SK-N-DZ (cell line): ENCODE measurements around the gene ULBP2.
"Not testable (repeated sequence)": the region's sequence is repeated elsewhere in the genome, so short reads cannot be mapped to it uniquely, and the experiment has no call there.

Experiments
- DNase-seq: peaks from one replicate; pipeline ENCODE4 v3.0.0-alpha.2; 2015; ENCODE audit warnings: low spot score

ULBP2 gene

DNA sequence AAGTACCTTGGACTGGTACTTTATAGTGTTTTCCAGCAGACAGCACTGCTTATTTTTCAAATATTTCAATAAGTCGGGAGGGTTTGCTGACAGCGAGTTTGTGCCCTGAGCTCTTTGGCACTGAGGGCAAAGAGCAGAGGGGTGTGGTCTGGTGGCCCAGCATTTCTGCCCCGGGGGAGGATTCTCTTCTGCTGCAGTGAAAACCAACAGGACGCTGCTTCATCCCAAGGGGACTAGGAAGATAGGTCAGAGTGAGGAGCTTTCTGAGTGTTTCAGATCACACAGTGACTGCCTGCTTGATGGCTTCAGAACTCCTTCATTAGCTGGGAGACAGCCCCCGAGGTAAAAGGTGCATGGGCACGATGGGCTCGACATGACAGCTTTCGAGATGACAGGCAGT, 8.6 kb downstream of the ULBP2 start:
- DNase-seq, result no peak

DNA sequence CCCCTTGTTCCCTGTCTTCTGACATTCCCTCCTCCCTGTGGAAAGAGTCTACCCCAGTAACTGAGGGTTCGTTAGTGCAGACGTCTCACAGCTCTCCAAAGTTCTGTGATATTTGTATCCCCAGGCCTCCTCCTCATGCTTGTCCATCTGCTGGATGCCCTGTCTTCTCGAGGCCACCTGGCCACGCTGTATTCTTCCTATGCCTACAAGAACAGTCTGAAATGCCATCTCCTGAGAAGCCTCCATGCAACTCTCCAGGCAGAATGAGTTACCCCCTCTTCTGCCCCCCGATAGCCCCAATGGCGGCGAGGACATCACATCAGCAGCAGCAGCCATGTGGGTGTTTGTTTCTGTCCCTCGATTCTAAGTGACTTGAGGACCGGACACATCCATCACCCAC, 9.3 kb downstream of the ULBP2 start:
- no peak for DNase-seq

DNA sequence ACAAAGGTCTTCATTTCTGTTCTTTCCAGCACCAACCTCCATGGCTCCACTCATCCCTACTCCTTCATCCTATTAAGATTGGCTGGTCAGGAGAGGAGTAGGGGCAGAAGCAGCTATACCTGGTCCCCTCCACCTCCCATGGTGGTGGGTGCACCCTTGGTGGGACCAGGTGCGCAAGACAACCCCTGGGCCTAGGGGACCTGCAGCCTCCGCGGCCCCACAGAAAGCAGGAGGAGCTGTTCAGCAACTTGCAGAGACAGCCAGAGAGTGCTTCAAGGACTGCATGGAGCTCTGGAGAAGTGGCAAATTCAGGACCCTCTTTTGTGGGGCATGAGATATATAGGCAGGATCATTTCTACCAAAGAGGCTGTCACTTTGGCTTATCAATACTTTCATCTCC, 9.8 kb downstream of the ULBP2 start:
- no peak for DNase-seq

DNA sequence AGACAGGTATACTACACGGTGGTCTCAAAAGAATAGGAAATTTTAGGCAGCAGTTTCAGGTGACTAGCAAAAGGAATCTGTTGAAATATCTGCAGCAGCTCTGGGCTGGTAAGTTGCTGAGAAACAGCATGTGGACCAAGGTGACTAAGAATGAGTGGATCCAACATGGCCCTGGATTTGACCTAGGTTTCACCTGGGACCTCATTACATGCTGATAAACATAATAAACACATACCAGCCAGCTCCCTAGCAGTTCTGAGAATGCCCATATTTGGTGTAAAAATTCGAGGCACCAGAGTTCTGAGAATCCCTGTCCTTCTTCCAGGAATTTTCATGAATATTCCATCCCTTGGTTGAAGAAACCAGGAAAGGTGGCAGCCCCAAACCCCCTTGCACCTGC, 11.6 kb downstream of the ULBP2 start:
- not testable (repeated sequence) for DNase-seq

DNA sequence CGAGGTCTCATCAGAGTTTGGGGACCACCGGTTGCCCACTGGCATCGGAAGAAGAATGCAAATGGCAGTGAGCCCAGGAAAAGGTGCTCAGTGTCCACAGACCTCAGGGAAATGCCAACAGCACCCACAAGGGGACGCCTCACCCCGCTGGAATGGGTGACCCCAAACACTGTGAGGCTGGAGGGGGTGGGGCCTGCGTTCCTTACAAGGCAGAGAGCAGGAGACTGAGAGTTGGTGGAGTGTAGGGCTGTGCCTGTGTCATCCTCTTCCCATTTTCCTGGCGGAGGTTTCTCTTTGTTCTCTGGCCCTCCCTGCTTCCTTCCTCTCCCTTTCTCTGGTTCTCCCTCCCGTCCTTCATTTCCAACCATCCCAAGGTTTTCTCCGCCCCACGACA, 12.1 kb downstream of the ULBP2 start:
- not testable (repeated sequence) for DNase-seq

DNA sequence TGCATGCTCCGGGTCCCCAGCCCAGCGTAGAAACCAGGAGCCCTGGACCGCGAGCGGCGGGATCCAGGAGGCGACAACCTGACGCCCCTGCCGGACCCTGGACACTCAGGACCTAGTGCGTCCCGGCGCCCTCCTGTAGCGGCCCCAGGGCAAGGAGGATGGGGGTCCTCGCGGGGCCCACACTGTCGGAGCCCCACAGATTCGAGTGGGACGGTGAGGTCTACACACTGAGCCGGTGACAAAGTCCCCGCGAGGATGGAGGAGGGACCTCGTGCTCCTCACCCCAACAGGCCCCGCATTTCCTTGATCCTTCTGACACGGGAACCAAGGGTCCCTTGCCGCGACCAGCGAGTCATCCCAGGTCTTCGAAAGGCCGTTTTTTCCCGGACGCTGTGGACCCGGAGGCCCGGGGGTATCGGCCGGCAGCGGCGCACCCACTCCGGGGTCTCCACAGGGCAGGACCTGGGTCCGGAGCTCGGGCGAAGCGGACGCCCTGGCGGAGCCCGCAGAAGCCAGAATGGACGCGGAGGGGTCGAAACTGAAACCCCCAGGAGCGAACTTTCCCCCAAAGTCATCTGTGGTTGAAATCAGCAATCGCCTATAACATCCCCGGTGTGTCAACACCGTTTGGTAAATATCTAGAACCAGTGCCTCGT, 12.6 kb downstream of the ULBP2 start:
- not testable (repeated sequence) for DNase-seq

DNA sequence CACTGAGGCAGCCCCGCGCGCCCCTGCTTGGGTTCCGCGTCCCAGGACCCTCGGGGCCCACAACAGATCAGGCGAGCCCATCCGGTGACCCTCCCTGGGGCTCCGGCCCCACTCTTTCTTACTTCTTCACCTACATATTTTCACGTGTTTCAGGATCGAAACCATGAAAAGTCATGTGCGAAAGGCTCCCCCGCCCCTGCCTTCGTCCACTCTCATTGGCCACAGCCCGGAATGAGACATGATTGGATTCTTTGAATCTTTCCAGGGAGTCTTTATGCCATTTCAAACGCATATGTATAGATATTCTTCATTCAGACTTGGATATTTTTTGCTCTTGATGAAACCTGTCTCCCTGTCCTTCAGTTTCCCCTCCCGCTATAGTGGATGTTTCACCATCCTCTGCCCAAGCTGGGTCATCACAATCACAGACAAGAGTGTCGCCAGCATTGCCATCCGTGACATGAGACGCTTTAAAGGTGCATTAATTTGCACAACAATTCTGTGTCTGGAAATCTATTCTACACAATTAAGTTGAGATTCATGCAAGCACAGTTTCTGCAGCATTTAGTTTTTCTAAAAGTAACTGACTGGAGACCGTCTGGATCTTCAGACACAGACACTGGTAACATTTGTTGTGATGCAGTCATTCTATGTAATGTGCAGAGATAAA, 13.3 kb downstream of the ULBP2 start:
- not testable (repeated sequence) for DNase-seq

DNA sequence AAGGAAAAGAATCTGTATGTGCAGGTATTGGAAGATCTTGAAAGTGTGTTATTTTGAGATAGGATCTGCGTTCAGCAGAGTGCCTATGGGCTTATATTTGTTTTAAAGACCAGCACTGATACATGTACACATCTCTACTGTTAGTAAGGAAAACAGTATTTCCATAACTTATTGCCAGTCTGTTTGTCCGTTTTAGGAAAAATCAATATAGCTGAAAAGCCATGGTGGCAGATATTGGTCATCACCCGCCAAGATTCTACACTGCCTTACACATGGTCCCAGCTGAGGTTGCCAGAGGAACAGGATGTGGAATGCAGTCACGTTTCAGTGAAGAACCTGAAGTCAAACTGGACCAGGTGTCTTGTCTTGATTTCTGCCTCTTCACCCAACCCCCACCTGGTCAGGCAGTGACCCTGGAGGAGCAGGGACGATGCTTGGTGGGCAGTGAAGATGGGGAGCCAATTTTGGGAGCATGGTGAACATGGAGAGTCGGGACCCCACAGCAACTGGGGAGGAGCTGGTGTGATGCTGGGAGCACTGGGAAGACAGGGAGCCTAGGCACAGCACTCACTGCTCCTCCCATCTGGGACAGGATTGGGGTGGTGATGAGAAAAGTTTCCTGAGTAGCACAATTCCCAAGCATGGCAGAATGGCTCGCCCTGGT, 14.0 kb downstream of the ULBP2 start:
- not testable (repeated sequence) for DNase-seq

DNA sequence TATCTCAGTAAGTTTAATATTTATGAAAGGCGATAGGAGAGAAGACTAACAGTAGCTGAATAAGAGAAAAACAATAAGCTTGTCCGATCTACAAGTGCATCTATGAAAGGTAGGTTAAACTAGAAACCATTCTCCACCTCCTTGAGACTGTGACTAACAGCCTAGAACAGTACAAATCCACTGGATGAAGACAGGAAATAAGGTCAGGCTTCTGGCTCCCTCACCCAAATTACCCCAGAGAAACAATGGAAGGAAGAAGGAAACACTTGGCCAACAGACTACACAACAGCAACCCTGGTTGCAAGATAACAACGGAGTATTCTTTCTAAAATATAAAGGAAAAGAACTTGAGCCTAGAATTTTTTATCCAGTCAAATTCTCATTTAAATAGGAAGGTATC, 16.3 kb downstream of the ULBP2 start:
- not testable (repeated sequence) for DNase-seq

DNA sequence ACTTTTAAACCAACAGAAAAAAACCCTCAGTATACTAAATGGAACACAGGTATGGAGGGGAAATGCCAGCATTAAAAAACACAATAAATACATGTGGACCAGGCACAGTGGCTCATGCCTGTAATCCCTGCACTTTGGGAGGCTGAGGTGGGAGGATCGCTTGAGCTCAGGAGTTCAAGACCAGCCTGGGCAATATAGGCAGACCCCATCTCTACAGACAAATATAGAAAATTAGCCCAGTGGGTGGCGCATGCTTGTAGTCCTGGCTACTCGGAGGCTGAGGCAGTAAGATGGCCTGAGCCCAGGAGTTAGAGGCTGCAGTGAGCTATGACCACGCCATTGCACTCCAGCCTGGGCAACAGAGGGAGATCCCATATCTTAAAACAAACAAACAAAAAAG, 18.0 kb downstream of the ULBP2 start:
- DNase-seq, result not testable (repeated sequence)

DNA sequence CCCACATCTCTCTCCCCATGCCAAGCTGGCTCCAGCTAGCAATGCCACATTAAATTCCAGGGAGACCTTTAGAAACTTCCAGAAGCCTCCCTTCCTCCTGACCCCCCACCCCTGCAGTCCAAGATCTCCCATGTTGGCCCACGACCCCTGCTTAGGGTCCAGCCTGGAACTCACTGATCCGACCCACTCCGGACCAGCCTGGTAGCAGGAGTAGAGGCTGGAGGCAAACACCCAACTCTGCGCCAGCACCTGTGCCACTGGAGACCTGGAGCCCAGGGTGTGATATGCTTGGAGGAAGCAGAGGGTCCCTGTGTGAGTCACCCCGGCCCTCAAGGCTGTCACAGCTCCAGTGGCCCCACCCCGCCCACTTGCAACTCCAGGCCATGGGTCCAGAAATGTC, 18.7 kb downstream of the ULBP2 start:
- no peak for DNase-seq

DNA sequence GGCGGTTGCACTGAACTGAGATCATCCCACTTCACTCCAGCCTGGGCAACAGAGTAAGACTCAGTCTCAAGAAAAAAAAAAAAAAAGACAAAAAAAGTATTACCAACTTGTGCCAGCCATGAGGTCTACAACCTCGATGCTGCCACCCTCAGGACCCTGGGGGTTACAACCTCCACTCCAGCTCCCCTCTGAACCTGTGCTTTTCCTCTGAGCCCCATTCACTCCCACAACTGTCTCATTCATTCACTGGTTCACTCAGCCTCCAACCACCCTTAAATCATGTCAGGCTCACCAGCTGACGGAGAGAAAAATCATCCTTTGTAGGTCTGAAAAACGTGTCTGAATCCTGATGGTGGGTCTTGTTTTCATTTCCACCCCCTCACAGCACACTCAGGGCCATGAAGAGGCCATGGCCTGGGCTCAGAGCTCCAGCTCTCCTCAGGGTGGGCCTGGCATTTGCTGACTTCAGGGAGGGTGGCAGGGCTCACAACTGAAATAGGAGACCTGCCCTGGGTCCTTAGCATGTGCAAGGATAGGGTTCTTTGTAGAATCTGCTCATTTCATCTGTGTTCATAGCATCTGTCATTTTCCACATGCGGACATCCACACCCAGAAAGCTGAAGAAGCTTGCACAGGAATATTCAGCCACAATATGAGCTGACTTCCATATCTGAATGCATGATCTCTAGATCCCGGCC, 20.1 kb downstream of the ULBP2 start:
- no peak for DNase-seq

DNA sequence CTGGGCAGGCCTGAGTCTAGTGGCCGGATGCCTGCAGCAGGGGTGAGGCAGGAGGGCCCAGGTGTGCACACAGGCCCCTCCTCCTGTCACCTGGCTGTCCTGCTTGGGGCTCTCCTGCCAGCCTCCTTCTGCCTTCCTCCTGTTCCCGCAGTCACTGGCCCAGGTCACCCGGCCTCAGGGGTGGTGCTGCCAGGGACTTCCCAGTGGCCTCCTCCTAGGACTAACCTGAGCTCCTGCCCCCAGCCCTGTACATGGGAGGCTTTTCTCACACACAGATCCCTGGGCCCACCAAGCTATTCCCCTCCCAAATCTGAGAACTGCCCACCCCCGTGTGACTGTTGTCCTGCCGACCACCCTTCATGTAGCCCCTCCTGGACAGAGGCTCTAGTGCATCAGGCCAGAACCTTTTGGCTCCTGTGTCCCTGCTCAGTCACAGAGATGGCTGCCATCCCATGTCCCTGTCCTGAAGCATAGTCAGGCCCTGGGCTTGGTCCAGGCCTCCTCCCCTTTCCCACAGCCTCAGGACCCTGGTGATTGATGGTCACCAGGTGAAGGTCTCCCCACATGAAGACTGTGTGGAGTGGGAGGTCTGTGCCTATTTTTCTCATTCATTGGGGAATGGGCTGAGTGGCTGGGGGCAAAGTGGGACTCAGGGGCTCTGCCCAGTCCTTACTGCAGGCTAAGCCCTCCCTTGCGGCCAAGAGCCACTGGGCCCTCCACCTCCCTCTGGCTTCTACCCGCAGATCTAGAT, 20.8 kb downstream of the ULBP2 start:
- DNase-seq, result no peak

DNA sequence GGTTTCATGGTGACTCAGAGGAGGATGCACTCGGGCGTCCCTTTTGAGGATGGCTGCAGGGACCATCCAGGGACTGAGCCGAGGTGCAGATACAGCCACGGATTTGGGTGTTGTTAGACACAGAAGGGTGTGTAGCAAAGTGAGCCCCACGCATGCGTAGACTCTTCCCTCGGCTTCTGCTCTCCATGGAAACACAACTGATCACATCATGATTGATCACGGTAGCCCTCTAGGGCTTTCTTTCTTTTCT, 21.3 kb downstream of the ULBP2 start:
- DNase-seq, result peak; percentile 44

DNA sequence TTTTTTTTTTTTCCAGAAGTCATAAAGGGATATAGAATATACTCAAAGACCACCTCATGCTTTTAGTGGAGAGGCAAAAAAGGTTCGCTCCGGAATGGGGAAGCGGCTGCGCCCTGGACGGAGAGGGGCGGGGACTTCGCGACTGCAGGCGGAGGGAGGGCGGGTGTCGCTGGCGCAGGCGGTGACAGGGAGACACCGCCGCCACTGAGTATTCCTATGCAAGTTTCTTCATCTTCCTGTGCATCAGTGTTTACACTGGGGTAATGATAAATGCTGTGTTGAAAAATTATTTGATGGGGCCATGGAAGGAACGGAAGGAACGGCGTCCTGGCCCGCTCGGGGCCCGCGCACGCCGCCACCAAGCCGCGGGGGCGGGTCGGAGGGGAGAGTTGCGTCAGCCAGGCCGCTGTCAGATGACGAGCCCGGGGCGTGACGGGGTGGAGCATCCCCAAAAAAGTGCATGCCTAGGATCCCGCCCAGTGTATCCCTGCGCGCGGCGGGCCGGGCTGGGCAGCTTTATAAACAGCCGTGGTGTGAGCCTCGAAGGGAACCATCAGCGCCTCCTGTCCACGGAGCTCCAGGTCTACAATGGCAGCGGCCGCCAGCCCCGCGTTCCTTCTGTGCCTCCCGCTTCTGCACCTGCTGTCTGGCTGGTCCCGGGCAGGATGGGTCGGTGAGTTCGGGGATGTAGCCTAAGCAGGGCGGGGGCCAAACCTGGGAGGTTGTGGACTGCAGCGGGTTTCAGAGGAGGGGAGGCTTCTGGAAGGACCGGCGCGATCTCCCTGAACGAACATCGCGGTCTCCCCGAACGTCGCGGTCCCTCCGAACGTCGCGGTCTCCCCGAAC, 21.9 kb downstream of the ULBP2 start, which contains the start of gene ULBP1:
Gene ULBP1, plus strand, starts transcription at position 482 of the 846 bp plus-strand sequence. Its CDS starts 107 bp downstream, at position 589.
- DNase-seq, result peak; percentile 59

DNA sequence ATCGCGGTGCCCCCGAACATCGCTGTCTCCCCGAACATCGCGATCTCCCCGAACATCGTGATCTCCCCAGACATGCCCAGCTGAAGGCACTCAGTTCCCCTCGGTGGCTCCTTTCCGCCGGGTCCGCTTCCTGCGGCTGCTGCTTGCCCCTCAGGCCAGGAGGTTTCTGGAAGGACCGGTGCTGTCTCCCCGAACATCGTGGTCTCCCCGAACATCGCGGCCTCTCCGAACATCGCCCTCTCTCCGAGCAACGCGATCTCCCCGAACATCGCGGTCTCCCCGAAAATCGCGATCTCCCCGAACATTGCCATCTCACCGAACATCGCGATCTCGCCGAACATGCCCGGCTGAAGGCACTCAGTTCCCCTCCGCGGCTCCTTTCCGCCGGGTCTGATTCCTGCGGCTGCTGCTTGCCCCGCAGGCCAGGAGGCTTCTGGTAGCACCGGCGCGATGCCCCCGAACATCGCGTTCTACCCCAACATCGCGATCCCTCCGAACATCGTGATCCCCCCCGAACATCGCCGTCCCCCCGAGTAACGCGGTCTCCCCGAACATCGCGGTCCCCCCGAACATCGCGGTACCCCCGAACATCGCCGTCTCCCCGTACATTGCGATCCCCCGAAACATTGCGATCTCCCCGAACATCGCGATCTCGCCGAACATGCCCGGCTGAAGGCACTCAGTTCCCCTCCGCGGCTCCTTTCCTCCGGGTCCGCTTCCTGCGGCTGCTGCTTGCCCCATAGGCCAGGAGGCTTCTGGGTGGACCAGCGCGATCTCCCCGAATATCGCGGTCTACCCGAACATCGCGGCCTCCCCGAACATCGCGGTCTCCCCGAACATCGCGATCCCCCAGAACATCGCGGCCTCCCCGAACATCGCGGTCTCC, 22.7 kb downstream of the ULBP2 start:
- DNase-seq, result no peak

DNA sequence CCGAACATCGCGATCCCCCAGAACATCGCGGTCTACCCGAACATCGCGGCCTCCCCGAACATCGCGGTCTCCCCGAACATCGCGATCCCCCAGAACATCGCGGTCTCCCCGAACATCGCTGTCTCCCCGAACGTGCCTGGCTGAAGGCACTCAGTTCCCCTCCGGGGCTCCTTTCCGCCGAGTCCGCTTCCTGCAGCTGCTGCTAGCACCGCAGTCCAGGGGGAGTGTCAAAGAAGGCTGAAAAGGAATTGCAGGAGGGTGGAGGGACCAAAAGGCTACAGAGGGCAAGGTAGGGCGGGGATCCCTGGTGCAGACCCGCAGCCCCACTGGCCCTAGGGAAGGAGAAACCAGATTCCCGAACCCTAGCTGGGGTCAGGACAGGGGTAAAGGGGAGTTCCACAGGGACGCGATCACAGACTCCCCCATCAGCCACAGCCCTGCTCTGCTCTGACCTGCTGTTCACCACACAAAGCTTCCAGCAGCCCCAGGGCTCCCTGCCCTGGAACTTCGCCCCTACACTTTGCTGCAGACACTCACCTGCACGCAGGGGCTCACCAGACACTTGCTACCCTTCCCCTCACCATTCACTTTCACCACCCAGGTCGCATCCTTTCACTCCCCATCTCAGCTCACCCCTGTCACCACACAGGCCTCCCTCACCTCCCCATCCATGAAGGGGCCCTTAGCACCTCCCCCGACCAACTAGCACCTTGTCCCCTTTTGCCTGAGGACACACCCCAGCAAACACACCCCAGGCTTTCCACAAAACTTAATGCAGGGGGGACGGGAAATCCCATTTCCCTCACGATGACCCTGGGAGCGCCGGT, 23.6 kb downstream of the ULBP2 start:
- DNase-seq, result no peak

DNA sequence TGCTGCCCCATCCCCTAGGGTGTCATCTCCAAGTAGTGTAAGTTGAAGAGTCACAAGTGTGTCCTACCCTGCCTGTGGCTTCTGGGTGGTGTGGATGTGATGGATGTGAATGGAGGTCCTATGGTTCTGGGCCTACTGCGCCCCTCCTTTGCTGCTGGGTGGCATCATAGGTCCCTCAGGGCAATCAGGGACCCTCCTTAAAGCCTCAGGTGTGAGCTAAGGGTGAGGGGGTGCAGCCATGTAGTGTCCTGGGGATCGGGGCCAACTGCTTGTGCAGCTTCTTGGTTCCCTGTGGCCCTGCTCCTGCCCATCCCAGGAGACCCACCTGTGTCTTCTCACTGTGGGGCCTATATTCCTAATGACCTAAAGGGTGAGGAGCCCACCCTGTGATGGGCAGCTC, 24.5 kb downstream of the ULBP2 start:
- not testable (repeated sequence) for DNase-seq

DNA sequence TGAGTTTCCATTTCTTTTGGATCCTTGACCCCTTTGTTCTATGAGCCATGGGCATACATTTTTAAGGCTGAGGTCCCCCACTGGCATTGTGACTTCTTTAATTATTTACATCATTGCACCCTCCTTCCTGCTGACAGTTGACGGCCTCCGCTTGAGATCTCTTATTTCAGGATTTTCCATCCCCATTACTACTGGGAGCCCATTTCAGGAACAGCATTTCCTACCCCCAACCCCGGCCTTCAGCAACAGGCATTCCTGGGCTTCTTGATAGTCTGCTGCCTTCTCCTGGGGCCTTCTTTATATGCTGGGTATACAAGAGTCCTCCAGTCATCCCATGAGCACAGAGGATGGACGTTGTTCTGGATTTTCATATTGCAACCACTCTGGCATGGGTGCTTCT, 25.8 kb downstream of the ULBP2 start:
- DNase-seq, result no peak
